H1 (cell line): ENCODE measurements around the gene TEX48. TPM values are rescaled to one million over a fixed set of nuclear protein-coding genes. Genes with fewer than 3 reads are reported as not detected.

Source experiments
- ATF2 ChIP-seq: IDR thresholded peaks from 2 replicates; pipeline ENCODE4 v1.6.1; 2012; ENCODE audit warnings: low read length, inconsistent platforms
- EGR1 ChIP-seq: IDR thresholded peaks from 2 replicates; pipeline ENCODE4 v1.6.1; 2011; ENCODE audit warnings: low read depth, low read length, borderline replicate concordance
- KDM4A ChIP-seq: IDR thresholded peaks from one replicate; pipeline ENCODE4 v1.7.1; 2012; ENCODE audit warnings: low read depth, mild to moderate bottlenecking, moderate library complexity, low read length, inconsistent platforms; ENCODE audit not compliant: severe bottlenecking
- MAX ChIP-seq: IDR thresholded peaks from 2 replicates; pipeline ENCODE4 v1.6.1; 2012; ENCODE audit warnings: inconsistent platforms
- PHF8 ChIP-seq: fragments of 200-600 bp; sonication (generic); conservative IDR thresholded peaks from 2 replicates; pipeline ENCODE4 v1.7.1; 2012; ENCODE audit warnings: low read depth, mild to moderate bottlenecking, inconsistent platforms, low read length, moderate library complexity
- SIRT6 ChIP-seq: IDR thresholded peaks from one replicate; pipeline ENCODE4 v1.7.1; 2012; ENCODE audit warnings: low read length, inconsistent platforms
- polyA plus RNA-seq, 7 experiments: library from polyadenylated mRNA; depleted of rRNA in 3 of 7; stranded (reverse) in 5 of 7; unstranded in 2 of 7; fragments of >200 nt in 5 of 7; fragments of 200-250 nt in 2 of 7; gene quantifications; 1 replicate in 5 of 7; 2 replicates in 1 of 7; 4 replicates in 1 of 7; pipeline versions ENCODE4 v1.2.1 to v1.2.3, GENCODE V29; 2011 to 2013; ENCODE audit warnings: missing spikeins in 2 of 7, mixed read lengths in 2 of 7
- total RNA-seq: library from RNA; stranded (reverse); fragmentation: NEBNext Ultra II Directional; extraction: Animal tissue kit (Norgen Biotek cat#: 25700); gene quantifications from 2 replicates; pipeline ENCODE4 v1.2.1, GENCODE V29; 2021

The TEX48 gene
- total and polyA plus RNA-seq, 2 of the 8 experiments (the other 6 are each of a cell fraction or from before 2014, with no cell fraction given) = not detected

- TF ChIP-seq KDM4A (no peak), PHF8 (no peak), ATF2 (no peak), SIRT6 (no peak), EGR1 (no peak), MAX (no peak)
Measured at GRCh38 chr9:114684036-114684435, 2.0 kb upstream of the TEX48 start (continued).
